K562 (cell line): ENCODE results near the gene GAP43. TPM values are rescaled to one million over a fixed set of nuclear protein-coding genes. Genes with fewer than 3 reads are reported as not detected.

Source experiments
- ATAC-seq: fragments of 200-7000 bp; cut with Tn5 transposase; 3 replicates; pipeline ENCODE4 v1.9.1; 2020; ENCODE audit warnings: moderate library complexity
- BruUV-seq: library from RNA; stranded (reverse); fragments of 400-500 nt; replicated peaks from 2 replicates; lab custom pipeline; 2021; lab: Mats Ljungman, UMichigan
- CTCF ChIA-PET: fragments of 300-600 bp; formaldehyde crosslinking; extraction: SDS; loops from one replicate; lab custom pipeline; 2021; ENCODE audit warnings: low intra/inter-chr PET ratio; lab: Yijun Ruan, JAX
- POLR2A ChIA-PET: fragments of 300-600, 350-650 bp; sonication (Branson Sonifier 250); formaldehyde crosslinking; extraction: SDS; loops from one replicate; lab custom pipeline; 2021; ENCODE audit warnings: antibody characterized with exemption, inconsistent platforms; lab: Yijun Ruan, JAX
- DNase-seq, 4 experiments: peaks; one replicate each; pipeline versions ENCODE4 v3.0.0 to v3.0.0-alpha.2; 2011 to 2018; ENCODE audit warnings: low spot score in 3 of 4, mixed read lengths in 3 of 4; ENCODE audit errors: extremely low read depth in 1 of 4
- FAIRE-seq: peaks from 2 replicates; lab custom pipeline; 2011; peaks lifted over from hg19 to GRCh38; lab: Jason Lieb, UNC
- H2AFZ ChIP-seq: 2 replicates; pipeline ENCODE4 v1.6.0; 2011; ENCODE audit warnings: low read depth, low read length, control low read depth, inconsistent platforms
- H3K27ac ChIP-seq: fragments of 200-600 bp; 3 replicates; pipeline ENCODE4 v1.8.0; 2011; ENCODE audit warnings: low read depth, mild to moderate bottlenecking, control low read depth, inconsistent platforms, low read length, moderate library complexity, mixed read lengths; ENCODE audit errors: extremely low read depth
- H3K27me3 ChIP-seq, 2 experiments: fragments of 300-600 bp in 1 of 2; 2 replicates in 1 of 2; 3 replicates in 1 of 2; pipeline versions ENCODE4 v1.6.0 to v1.8.0; 2011; ENCODE audit warnings: inconsistent platforms in 2 of 2, low read length in 2 of 2, mild to moderate bottlenecking in 1 of 2, mixed read lengths in 1 of 2, moderate library complexity in 1 of 2; ENCODE audit not compliant: control insufficient read depth in 2 of 2, insufficient read depth in 2 of 2
- H3K36me3 ChIP-seq: fragments of 300-600 bp; 3 replicates; pipeline ENCODE4 v1.8.0; 2011; ENCODE audit warnings: mild to moderate bottlenecking, low read length, inconsistent platforms; ENCODE audit not compliant: control insufficient read depth, insufficient read depth
- H3K4me1 ChIP-seq, 2 experiments: fragments of 200-600 bp in 1 of 2; replicated peaks in 1 of 2; 2 replicates in 1 of 2; 3 replicates in 1 of 2; pipeline versions ENCODE4 v1.5.1 to v1.8.0; 2011; ENCODE audit warnings: inconsistent platforms in 2 of 2, low read length in 2 of 2, mild to moderate bottlenecking in 1 of 2, mixed read lengths in 1 of 2, moderate library complexity in 1 of 2; ENCODE audit not compliant: control insufficient read depth in 2 of 2, insufficient read depth in 2 of 2
- H3K4me2 ChIP-seq: 2 replicates; pipeline ENCODE4 v1.6.1; 2011; ENCODE audit warnings: low read length, control low read depth, inconsistent platforms, mixed read lengths; ENCODE audit not compliant: insufficient read depth
- H3K4me3 ChIP-seq: fragments of 200-600 bp; sonication (generic), shearing (Covaris generic); 2 replicates; pipeline ENCODE4 v1.5.1; 2016; ENCODE audit warnings: control low read depth, inconsistent platforms
- H3K79me2 ChIP-seq: fragments of 200-600 bp; 3 replicates; pipeline ENCODE4 v1.8.0; 2011; ENCODE audit warnings: low read length, inconsistent platforms; ENCODE audit not compliant: control insufficient read depth, insufficient read depth
- H3K9ac ChIP-seq, 2 experiments: 2 replicates each; pipeline versions ENCODE4 v1.6.0 to v1.6.1; 2011; ENCODE audit warnings: low read depth in 2 of 2, low read length in 2 of 2, control low read depth in 1 of 2, inconsistent platforms in 1 of 2, mild to moderate bottlenecking in 1 of 2, mixed read lengths in 1 of 2; ENCODE audit not compliant: insufficient read depth in 1 of 2
- H3K9me1 ChIP-seq: one replicate; pipeline ENCODE4 v1.6.0; 2011; ENCODE audit warnings: inconsistent platforms, mild to moderate bottlenecking, low read length, moderate library complexity; ENCODE audit not compliant: control insufficient read depth, insufficient read depth
- H3K9me3 ChIP-seq: replicated peaks from 2 replicates; pipeline ENCODE4 v1.5.1; 2011; ENCODE audit warnings: low read depth, low read length, inconsistent platforms; ENCODE audit not compliant: control insufficient read depth, insufficient read depth
- H4K20me1 ChIP-seq: replicated peaks from 2 replicates; pipeline ENCODE4 v1.6.1; 2011; ENCODE audit warnings: low read length, inconsistent platforms, mixed read lengths; ENCODE audit not compliant: control insufficient read depth, insufficient read depth
- ARID2 ChIP-seq: fragments of 450-650 bp; IDR thresholded peaks from 2 replicates; pipeline ENCODE4 v1.6.1; 2017; ENCODE audit warnings: antibody characterized with exemption, mild to moderate bottlenecking
- CHD2 ChIP-seq: IDR thresholded peaks from 2 replicates; pipeline ENCODE4 v1.6.1; 2011; ENCODE audit warnings: low read depth, low read length
- FOXJ3 ChIP-seq: sonication (generic); formaldehyde crosslinking; IDR thresholded peaks from 2 replicates; pipeline ENCODE4 v1.4.0; 2020; ENCODE audit warnings: mild to moderate bottlenecking, missing genetic modification reagents
- MCM3 ChIP-seq: fragments of 450-650 bp; IDR thresholded peaks from 2 replicates; pipeline ENCODE4 v1.6.1; 2016
- SMC3 ChIP-seq: conservative IDR thresholded peaks from 2 replicates; pipeline ENCODE4 v1.6.1; 2011; ENCODE audit warnings: low read depth, low read length, improper control_type of control experiment; ENCODE audit not compliant: insufficient read depth
- ZNF239 ChIP-seq: fragments of 250-450 bp; sonication (Bioruptor Pico); IDR thresholded peaks from 2 replicates; pipeline ENCODE4 v1.4.0; 2020; ENCODE audit warnings: mild to moderate bottlenecking
- ZNF324 ChIP-seq: fragments of 250-450 bp; sonication (Bioruptor Pico); IDR thresholded peaks from 2 replicates; pipeline ENCODE4 v1.4.0; 2020; ENCODE audit warnings: mild to moderate bottlenecking
- ZNF717 ChIP-seq: fragments of 250-450 bp; sonication (Bioruptor Pico); IDR thresholded peaks from 2 replicates; pipeline ENCODE4 v1.5.0; 2021
- WGBS: fragments of 100-300 bp; shearing (Covaris generic); methylation state at CpG from one replicate; pipeline ENCODE4 v1.1.6; 2016; ENCODE audit warnings: low coverage, mixed read lengths; ENCODE audit not compliant: insufficient coverage; ENCODE audit errors: missing lambda C conversion rate; 5-methylcytosine and 5-hydroxymethylcytosine counted together
- in situ Hi-C: fragments of 300-500 bp; cut with MboI; formaldehyde crosslinking; loops from 4 replicates; pipeline ENCODE4 v1.15.0; 2018; ENCODE audit warnings: inconsistent platforms, mixed read lengths
- intact Hi-C: fragments of 100-400 bp; cut with micrococcal nuclease; formaldehyde crosslinking; loops from 2 replicates; pipeline ENCODE4 v1.14.2; 2022
- polyA plus RNA-seq, 8 experiments: library from polyadenylated mRNA; depleted of rRNA in 4 of 8; stranded (reverse) in 5 of 8; unstranded in 3 of 8; fragments of >200 nt; fragmentation: Nextera tagmentation in 2 of 8; fragmentation: Illumina TruSeq in 1 of 8; extraction: Ambion mirVana in 2 of 8; extraction: Trizol in 1 of 8; gene quantifications; 2 replicates each; pipeline versions ENCODE4 v1.2.1 to v1.2.3, GENCODE V29; 2011 to 2014; ENCODE audit warnings: inconsistent platforms in 1 of 8, missing spikeins in 1 of 8
- total RNA-seq, 7 experiments: library from RNA; depleted of rRNA in 6 of 7; stranded (reverse); fragments of >200 nt in 6 of 7; fragmentation: Illumina TruSeq in 2 of 7; extraction: Trizol in 2 of 7; gene quantifications; 2 replicates each; pipeline versions ENCODE4 v1.2.1 to v1.2.3, GENCODE V29; 2011 to 2021; ENCODE audit warnings: low replicate concordance in 1 of 7
- TF ChIP-seq, protein P1 (sequence below): fragments of 250-450 bp; sonication (Bioruptor Pico); IDR thresholded peaks from 2 replicates; pipeline ENCODE4 v1.4.0; 2020
- TF ChIP-seq, protein P2 (sequence below): fragments of 450-650 bp; conservative IDR thresholded peaks from 2 replicates; pipeline ENCODE4 v1.6.1; 2016; ENCODE audit warnings: missing genetic modification characterization, low read depth, mild to moderate bottlenecking, control low read depth, missing compliant biosample characterization

GAP43 gene
- total and polyA plus RNA-seq, 9 of the 15 experiments (the other 6 are each of a cell fraction or from before 2014, with no cell fraction given), result 0.04 to 0.11 (median 0.09) TPM; not detected in 6

DNA sequence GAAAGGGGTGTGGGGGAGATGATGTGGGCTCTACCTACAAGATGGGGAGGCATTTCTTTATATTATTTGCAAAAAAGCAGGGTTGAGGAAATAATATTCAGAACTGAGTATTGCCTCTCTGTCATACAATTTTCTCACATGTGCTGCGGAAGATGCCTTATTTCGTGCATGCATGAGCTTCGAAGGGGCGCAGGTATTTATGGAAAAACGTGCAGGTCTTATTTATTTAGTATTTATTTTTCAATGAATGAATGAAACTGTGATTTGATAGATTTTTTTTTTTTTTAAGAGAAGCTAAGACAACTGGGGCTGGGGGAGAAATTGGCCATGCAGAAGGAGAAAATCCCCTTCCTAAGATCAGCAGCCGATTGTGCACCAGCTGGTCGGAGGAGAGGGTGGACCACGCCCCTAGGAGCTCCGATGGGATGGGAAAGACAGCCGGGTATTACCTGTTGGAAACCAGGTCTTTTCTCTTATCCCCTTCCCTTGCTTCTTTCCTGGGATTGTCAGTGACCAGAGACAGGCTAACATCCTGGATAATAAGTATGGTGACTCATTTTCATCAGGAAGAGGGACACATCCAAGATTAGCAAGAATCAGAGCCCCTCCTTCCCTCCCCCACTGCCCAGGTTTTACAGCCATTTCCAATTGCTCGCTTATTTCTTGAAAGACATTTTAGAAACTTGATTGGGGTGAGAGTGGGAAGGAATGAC, 875 bp downstream of the GAP43 start:
- no peaks in the 10 kb centered on the region for H3K79me2 ChIP-seq
- no peak overlapping the region for H2AFZ ChIP-seq
- ATAC-seq, result no peak
- no peaks in the 10 kb centered on the region for H3K36me3 ChIP-seq
- intact Hi-C loops, result loop anchor here (10.0 kb wide), 1 partner anchor 71 kb away; no protein-coding TSS in a partner anchor
- H3K4me3 ChIP-seq, result no peak overlapping the region
- ChIA-PET CTCF (no interaction called here), POLR2A (no interaction called here)
- no TSS peak for BruUV-seq
- no peak for DNase-seq
- H3K4me1 ChIP-seq, result no peaks in the 10 kb centered on the region
- TF ChIP-seq ZNF239 (CRISPR knock-in tag) (no peak), ZNF717 (CRISPR knock-in tag) (no peak), ARID2 (no peak), ZNF324 (no peak), SMC3 (no peak), CHD2 (no peak), MCM3 (no peak), FOXJ3 (CRISPR knock-in tag) (no peak)
- TF ChIP-seq, protein P1, sequence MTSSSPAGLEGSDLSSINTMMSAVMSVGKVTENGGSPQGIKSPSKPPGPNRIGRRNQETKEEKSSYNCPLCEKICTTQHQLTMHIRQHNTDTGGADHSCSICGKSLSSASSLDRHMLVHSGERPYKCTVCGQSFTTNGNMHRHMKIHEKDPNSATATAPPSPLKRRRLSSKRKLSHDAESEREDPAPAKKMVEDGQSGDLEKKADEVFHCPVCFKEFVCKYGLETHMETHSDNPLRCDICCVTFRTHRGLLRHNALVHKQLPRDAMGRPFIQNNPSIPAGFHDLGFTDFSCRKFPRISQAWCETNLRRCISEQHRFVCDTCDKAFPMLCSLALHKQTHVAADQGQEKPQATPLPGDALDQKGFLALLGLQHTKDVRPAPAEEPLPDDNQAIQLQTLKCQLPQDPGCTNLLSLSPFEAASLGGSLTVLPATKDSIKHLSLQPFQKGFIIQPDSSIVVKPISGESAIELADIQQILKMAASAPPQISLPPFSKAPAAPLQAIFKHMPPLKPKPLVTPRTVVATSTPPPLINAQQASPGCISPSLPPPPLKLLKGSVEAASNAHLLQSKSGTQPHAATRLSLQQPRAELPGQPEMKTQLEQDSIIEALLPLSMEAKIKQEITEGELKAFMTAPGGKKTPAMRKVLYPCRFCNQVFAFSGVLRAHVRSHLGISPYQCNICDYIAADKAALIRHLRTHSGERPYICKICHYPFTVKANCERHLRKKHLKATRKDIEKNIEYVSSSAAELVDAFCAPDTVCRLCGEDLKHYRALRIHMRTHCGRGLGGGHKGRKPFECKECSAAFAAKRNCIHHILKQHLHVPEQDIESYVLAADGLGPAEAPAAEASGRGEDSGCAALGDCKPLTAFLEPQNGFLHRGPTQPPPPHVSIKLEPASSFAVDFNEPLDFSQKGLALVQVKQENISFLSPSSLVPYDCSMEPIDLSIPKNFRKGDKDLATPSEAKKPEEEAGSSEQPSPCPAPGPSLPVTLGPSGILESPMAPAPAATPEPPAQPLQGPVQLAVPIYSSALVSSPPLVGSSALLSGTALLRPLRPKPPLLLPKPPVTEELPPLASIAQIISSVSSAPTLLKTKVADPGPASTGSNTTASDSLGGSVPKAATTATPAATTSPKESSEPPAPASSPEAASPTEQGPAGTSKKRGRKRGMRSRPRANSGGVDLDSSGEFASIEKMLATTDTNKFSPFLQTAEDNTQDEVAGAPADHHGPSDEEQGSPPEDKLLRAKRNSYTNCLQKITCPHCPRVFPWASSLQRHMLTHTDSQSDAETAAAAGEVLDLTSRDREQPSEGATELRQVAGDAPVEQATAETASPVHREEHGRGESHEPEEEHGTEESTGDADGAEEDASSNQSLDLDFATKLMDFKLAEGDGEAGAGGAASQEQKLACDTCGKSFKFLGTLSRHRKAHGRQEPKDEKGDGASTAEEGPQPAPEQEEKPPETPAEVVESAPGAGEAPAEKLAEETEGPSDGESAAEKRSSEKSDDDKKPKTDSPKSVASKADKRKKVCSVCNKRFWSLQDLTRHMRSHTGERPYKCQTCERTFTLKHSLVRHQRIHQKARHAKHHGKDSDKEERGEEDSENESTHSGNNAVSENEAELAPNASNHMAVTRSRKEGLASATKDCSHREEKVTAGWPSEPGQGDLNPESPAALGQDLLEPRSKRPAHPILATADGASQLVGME (CRISPR knock-in tag), result no peak
- TF ChIP-seq, protein P2, sequence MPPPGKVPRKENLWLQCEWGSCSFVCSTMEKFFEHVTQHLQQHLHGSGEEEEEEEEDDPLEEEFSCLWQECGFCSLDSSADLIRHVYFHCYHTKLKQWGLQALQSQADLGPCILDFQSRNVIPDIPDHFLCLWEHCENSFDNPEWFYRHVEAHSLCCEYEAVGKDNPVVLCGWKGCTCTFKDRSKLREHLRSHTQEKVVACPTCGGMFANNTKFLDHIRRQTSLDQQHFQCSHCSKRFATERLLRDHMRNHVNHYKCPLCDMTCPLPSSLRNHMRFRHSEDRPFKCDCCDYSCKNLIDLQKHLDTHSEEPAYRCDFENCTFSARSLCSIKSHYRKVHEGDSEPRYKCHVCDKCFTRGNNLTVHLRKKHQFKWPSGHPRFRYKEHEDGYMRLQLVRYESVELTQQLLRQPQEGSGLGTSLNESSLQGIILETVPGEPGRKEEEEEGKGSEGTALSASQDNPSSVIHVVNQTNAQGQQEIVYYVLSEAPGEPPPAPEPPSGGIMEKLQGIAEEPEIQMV, result no peak
- H3K27ac ChIP-seq, result no peak overlapping the region
- no peak overlapping the region for H3K9ac ChIP-seq
- in situ Hi-C loops, result no loop called here
- no peaks in the 10 kb centered on the region for H4K20me1 ChIP-seq
- no peaks in the 10 kb centered on the region for H3K9me1 ChIP-seq
- no peaks in the 10 kb centered on the region for H3K9me3 ChIP-seq
- no peak for FAIRE-seq
- under 1% methylated on average over 11 of the region's 11 CpGs for WGBS
- H3K4me2 ChIP-seq, result no peak overlapping the region
- H3K27me3 ChIP-seq, result no peaks in the 10 kb centered on the region; a peak in 1 of 5 replicates
